ENCODE measurements around the gene C2orf76.

The C2orf76 gene

GRCh38 chr2:119327431-119327830 lies 39.2 kb downstream of the C2orf76 start:
- Histone ChIP-seq H3K79me2 (ENCODE audit: insufficient read depth, low read length) (no peaks in the 10 kb centered on the region), H3F3A (ENCODE audit: low read depth) (no peaks in the 10 kb centered on the region), H3K4me1 (ENCODE audit: insufficient read depth, low read length, poor library complexity, severe bottlenecking) (peaks cover 3% of the 10 kb centered on the region), H3K9ac (ENCODE audit: low read depth, low read length, poor library complexity, severe bottlenecking) (no peak overlapping the region), H2AFZ (ENCODE audit: low read length) (no peak overlapping the region), H3K36me3 (ENCODE audit: insufficient read depth, low read length) (no peaks in the 10 kb centered on the region), H3K27me3 (ENCODE audit: insufficient read depth, low read length, poor library complexity, severe bottlenecking) (no peaks in the 10 kb centered on the region), H3K4me2 (ENCODE audit: low read depth, low read length, poor library complexity, severe bottlenecking) (no peak overlapping the region), H4K20me1 (ENCODE audit: insufficient read depth, low read length, poor library complexity, severe bottlenecking) (no peaks in the 10 kb centered on the region), H3K9me2 (replicated peaks; ENCODE audit: low read depth, low read length) (no peaks in the 10 kb centered on the region), H3K4me3 (ENCODE audit: low read length, poor library complexity, severe bottlenecking) (no peak overlapping the region), H3K9me3 (ENCODE audit: insufficient read depth, low read depth, low read length) (no peaks in the 10 kb centered on the region)
- TF ChIP-seq EZH2phosphoT487 (IDR thresholded peaks at IDR 0.05; ENCODE audit: borderline replicate concordance): no peak
- TF ChIP-seq CTCF (conservative IDR thresholded peaks at IDR 0.05; ENCODE audit: low read length): no peak

- Histone ChIP-seq H3K4me2 (ENCODE audit: low read depth, low read length, poor library complexity, severe bottlenecking) (no peak overlapping the region), H3K9me2 (replicated peaks; ENCODE audit: low read depth, low read length) (no peaks in the 10 kb centered on the region), H3K9me3 (ENCODE audit: insufficient read depth, low read depth, low read length) (no peaks in the 10 kb centered on the region), H3K27me3 (ENCODE audit: insufficient read depth, low read length, poor library complexity, severe bottlenecking) (no peaks in the 10 kb centered on the region), H3K79me2 (ENCODE audit: insufficient read depth, low read length) (no peaks in the 10 kb centered on the region), H3F3A (ENCODE audit: low read depth) (no peaks in the 10 kb centered on the region), H3K36me3 (ENCODE audit: insufficient read depth, low read length) (no peaks in the 10 kb centered on the region), H3K4me3 (ENCODE audit: low read length, poor library complexity, severe bottlenecking) (no peak overlapping the region), H4K20me1 (ENCODE audit: insufficient read depth, low read length, poor library complexity, severe bottlenecking) (no peaks in the 10 kb centered on the region), H2AFZ (ENCODE audit: low read length) (no peak overlapping the region), H3K9ac (ENCODE audit: low read depth, low read length, poor library complexity, severe bottlenecking) (no peak overlapping the region), H3K4me1 (ENCODE audit: insufficient read depth, low read length, poor library complexity, severe bottlenecking) (peaks cover 4% of the 10 kb centered on the region)
- TF ChIP-seq EZH2phosphoT487 (IDR thresholded peaks at IDR 0.05; ENCODE audit: borderline replicate concordance): no peak
- no peak for TF ChIP-seq CTCF (conservative IDR thresholded peaks at IDR 0.05; ENCODE audit: low read length)
These were observed 39.7 kb downstream of the C2orf76 start for GRCh38 chr2:119326938-119327337.

GRCh38 chr2:119324685-119325270 lies 41.9 kb downstream of the C2orf76 start:
- Histone ChIP-seq H3K79me2 (ENCODE audit: insufficient read depth, low read length) (no peaks in the 10 kb centered on the region), H3K9me3 (ENCODE audit: insufficient read depth, low read depth, low read length) (no peaks in the 10 kb centered on the region), H3K36me3 (ENCODE audit: insufficient read depth, low read length) (no peaks in the 10 kb centered on the region), H3F3A (ENCODE audit: low read depth) (no peaks in the 10 kb centered on the region), H3K27me3 (ENCODE audit: insufficient read depth, low read length, poor library complexity, severe bottlenecking) (no peaks in the 10 kb centered on the region), H3K4me2 (ENCODE audit: low read depth, low read length, poor library complexity, severe bottlenecking) (no peak overlapping the region), H3K4me3 (ENCODE audit: low read length, poor library complexity, severe bottlenecking) (no peak overlapping the region), H3K4me1 (ENCODE audit: insufficient read depth, low read length, poor library complexity, severe bottlenecking) (peaks cover 4% of the 10 kb centered on the region), H2AFZ (ENCODE audit: low read length) (no peak overlapping the region), H3K9me2 (replicated peaks; ENCODE audit: low read depth, low read length) (no peaks in the 10 kb centered on the region), H4K20me1 (ENCODE audit: insufficient read depth, low read length, poor library complexity, severe bottlenecking) (no peaks in the 10 kb centered on the region), H3K9ac (ENCODE audit: low read depth, low read length, poor library complexity, severe bottlenecking) (no peak overlapping the region)
- TF ChIP-seq CTCF (conservative IDR thresholded peaks at IDR 0.05; ENCODE audit: low read length) (no peak), EZH2phosphoT487 (IDR thresholded peaks at IDR 0.05; ENCODE audit: borderline replicate concordance) (no peak)
